Measurements from ENCODE around the gene MUL1.
"Not testable (repeated sequence)": the region's sequence is repeated elsewhere in the genome, so short reads cannot be mapped to it uniquely, and the experiment has no call there.

MUL1 gene

GRCh38 chr1:20507564-20508410 lies at the start of gene MUL1:
TSS of gene MUL1 (minus strand) at chr1:20508151. CDS start at chr1:20508024, 127 bp downstream.
- DNase-seq (ENCODE audit: low read depth, low spot score), result peak; percentile 64

GRCh38 chr1:20555758-20556120 lies 47.8 kb upstream of the MUL1 start:
- no peak for DNase-seq (ENCODE audit: low read depth, low spot score)

- DNase-seq (ENCODE audit: low read depth, low spot score), result no peak
Observed at GRCh38 chr1:20555025-20555757, 47.2 kb upstream of the MUL1 start.

- no peak for DNase-seq (ENCODE audit: low read depth, low spot score)
Observed at GRCh38 chr1:20552728-20553445, 44.9 kb upstream of the MUL1 start.

- DNase-seq (ENCODE audit: low read depth, low spot score), result no peak
Observed at GRCh38 chr1:20551945-20552727, 44.2 kb upstream of the MUL1 start, which contains the start of gene FAM43B. TSS of gene FAM43B (plus strand) at chr1:20552573. CDS start at chr1:20552974, 401 bp downstream.

GRCh38 chr1:20551161-20551560 lies 43.2 kb upstream of the MUL1 start:
- no peak for DNase-seq (ENCODE audit: low read depth, low spot score)

- no peak for DNase-seq (ENCODE audit: low read depth, low spot score)
Observed at GRCh38 chr1:20546637-20547036, 38.7 kb upstream of the MUL1 start.

- DNase-seq (ENCODE audit: low read depth, low spot score), result no peak
Observed at GRCh38 chr1:20540281-20540680, 32.3 kb upstream of the MUL1 start.

- DNase-seq (ENCODE audit: low read depth, low spot score), result no peak
Observed at GRCh38 chr1:20538760-20539551, 31.0 kb upstream of the MUL1 start.

GRCh38 chr1:20538227-20538626 lies 30.3 kb upstream of the MUL1 start:
- no peak for DNase-seq (ENCODE audit: low read depth, low spot score)

- DNase-seq (ENCODE audit: low read depth, low spot score), result no peak
Observed at GRCh38 chr1:20534659-20535417, 26.9 kb upstream of the MUL1 start.

GRCh38 chr1:20533635-20534034 lies 25.7 kb upstream of the MUL1 start:
- DNase-seq (ENCODE audit: low read depth, low spot score), result no peak

GRCh38 chr1:20530901-20531300 lies 22.9 kb upstream of the MUL1 start:
- no peak for DNase-seq (ENCODE audit: low read depth, low spot score)

GRCh38 chr1:20530306-20530705 lies 22.4 kb upstream of the MUL1 start:
- no peak for DNase-seq (ENCODE audit: low read depth, low spot score)

GRCh38 chr1:20528221-20528620 lies 20.3 kb upstream of the MUL1 start:
- no peak for DNase-seq (ENCODE audit: low read depth, low spot score)

GRCh38 chr1:20526267-20526666 lies 18.3 kb upstream of the MUL1 start:
- DNase-seq (ENCODE audit: low read depth, low spot score), result no peak

- peak; percentile 32 for DNase-seq (ENCODE audit: low read depth, low spot score)
Observed at GRCh38 chr1:20521960-20522861, 14.3 kb upstream of the MUL1 start.

- not testable (repeated sequence) for DNase-seq (ENCODE audit: low read depth, low spot score)
Observed at GRCh38 chr1:20519609-20520262, 11.8 kb upstream of the MUL1 start.
